GM21723 (cell line): Measurements from ENCODE around the gene TEP1.
"Not testable (repeated sequence)": the region's sequence is repeated elsewhere in the genome, so short reads cannot be mapped to it uniquely, and the experiment has no call there.

Experiments
- ATAC-seq: cut with Tn5 transposase; IDR thresholded peaks from one replicate; pipeline ENCODE4 v1.9.1; 2021; ENCODE audit warnings: mild to moderate bottlenecking, moderate library complexity; ENCODE audit not compliant: unreplicated experiment

TEP1 gene

DNA sequence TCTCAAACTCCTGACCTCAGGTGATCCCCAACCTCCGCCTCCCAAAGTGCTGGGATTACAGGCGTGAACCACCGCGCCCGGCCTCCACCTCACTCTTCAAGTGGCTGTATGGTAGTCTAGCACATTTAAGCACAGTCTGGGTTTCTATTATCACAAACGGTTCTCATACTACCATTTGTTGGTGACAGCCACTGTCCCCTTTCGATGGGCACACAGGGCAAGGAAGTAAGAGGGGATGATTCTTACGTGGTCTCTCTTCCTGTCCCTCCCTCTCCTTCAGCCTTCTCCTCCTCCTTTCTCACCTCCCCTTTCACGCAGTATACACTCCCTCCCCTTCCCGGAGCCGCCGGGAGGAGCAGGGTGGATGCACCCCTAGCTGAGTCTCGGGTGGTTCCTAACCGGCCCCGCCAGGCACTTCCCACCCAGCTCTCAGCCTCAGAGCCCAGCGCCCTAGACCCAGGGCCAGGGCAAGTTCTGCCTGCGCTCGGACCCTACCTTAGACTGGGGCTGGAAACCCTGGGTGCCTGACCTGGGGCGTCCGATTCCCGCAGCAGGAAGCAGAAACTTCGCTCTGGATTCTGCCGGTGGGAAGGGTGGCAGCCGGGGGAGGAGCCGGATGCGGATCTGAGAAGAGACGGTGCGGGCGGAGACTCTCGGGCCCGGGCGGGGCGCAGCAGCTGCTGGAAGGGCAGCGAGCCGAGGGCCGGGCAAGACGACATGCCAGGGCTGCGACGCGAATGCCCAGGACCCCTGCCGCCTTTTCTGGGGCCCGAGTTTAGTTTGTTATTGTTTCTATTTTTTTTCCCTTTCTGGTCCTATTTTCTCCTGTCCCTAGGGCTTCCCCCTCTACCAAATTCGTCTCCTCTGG, at the start of gene TEP1:
TSS of gene TEP1 (minus strand) at position 626 of the 868 bp plus-strand sequence. CDS start 5,062 bp downstream, outside the sequence.
- peak; percentile 79 for ATAC-seq

GRCh38 chr14:20461225-20462141, 48.2 kb upstream of the TEP1 start, which contains the start of gene PIP4P1:
TSS of gene PIP4P1 (minus strand) at chr14:20461434. CDS start at chr14:20461325, 109 bp downstream.
- peak; percentile 94 for ATAC-seq

DNA sequence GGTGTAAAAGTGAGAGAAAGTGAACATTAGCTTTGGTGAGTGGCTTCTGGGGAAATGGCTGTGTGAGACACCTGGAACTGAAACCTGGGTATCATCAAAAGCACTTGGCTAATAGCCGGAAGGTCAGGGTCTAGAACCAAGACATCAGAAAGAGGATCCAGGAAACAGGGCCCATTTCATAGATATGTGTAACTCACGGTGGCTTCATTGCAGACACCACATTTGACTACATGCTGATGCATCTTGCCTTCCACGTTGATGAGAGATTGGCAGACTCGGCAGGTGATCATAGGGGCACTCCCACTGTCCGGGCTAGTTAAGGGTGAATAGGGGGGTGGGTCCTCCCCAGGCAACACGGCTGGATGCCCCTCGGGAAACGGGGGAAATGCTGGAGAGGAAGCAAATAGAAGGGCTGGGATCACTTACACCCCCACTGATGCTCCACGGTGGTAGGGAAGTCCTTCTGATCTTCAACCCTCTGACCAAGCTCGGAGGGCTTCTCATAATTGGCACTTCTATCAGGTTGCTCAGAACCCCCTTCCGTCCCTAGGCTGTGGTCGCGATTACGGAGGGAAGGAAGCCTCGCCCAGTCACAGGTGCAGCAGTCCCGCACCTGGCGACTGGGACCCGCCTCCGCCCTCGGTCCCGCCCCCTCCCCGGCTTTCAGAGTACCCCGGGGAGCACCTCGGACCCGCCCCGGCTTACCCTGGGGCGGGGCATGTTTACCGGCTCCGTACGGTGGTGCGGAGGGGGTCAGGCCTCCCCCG, 47.3 kb upstream of the TEP1 start:
- peak; percentile 14 for ATAC-seq

GRCh38 chr14:20458031-20458789, 44.9 kb upstream of the TEP1 start:
- ATAC-seq, result no peak

DNA sequence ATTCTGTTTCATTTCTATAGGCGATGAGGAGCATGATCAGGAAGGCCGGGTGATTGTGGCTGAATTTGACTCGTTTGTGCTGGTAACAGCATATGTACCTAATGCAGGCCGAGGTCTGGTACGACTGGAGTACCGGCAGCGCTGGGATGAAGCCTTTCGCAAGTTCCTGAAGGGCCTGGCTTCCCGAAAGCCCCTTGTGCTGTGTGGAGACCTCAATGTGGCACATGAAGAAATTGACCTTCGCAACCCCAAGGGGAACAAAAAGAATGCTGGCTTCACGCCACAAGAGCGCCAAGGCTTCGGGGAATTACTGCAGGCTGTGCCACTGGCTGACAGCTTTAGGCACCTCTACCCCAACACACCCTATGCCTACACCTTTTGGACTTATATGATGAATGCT, 43.7 kb upstream of the TEP1 start:
- ATAC-seq, result no peak

DNA sequence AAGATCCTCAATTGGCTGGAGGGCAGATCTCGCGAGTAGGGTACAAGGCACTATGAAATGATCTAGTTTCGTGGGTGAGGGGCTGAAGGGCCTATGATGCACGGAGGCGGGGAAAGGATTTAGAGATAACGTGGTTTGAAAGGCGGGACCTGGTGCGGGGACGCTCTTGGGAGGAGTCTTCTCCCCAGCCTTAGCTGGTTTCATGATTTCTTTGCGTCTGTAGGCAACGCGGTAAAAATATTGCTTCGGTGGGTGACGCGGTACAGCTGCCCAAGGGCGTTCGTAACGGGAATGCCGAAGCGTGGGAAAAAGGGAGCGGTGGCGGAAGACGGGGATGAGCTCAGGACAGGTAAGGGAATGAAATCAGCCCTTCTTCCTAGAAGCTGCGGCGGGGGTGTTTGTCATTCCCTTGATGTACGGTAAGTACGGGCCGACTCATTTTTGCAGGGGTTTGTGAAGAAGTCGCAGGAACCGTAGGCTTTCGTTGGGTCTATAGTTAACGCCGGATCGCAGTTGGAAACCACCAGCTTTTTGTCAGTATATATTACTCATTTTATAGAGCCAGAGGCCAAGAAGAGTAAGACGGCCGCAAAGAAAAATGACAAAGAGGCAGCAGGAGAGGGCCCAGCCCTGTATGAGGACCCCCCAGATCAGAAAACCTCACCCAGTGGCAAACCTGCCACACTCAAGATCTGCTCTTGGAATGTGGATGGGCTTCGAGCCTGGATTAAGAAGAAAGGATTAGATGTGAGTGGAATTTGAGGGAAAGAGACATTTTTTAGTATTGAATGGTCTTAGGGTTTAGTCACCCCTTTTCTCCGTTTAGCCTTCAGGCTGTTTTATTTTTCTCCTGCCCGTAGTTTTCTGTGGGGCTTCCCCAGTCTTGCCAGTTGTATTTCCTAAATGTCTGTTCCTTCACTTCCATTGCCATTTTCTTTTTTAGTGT, 42.3 kb upstream of the TEP1 start:
- ATAC-seq, result peak; percentile 45

DNA sequence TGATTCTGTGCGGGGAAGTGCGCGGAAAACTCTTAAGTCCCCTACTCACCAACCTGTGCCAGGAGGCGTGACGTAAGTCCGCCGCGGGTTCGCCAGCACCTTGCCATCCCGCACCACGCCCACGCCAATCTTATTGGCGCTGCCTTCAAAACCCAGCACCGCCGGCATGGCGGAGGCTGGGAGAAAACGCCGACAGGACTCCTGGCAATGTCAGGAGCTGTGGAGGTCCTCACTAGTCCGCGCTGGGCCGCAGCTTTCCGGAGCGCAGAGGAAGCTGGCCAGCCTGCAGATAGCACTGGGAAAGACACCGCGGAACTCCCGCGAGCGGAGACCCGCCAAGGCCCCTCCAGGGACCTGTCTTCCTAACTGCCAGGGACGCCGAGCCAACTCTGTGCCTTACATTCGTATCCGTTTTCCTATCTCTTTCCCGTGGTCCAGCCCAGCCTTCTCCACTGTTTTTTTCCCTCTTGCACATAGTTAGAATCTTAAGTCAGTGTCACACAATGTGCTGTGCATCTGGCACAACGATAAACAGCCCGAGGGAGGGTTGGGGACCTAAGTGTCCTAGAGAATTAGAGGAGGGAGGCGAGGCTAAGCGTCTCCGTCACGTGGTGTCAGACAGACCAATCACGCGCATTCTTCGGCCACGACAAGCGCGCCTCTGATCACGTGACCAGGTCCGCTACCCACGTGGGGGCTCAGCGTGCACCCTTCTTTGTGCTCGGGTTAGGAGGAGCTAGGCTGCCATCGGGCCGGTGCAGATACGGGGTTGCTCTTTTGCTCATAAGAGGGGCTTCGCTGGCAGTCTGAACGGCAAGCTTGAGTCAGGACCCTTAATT, 41.4 kb upstream of the TEP1 start, which contains the start of the genes APEX1 and OSGEP:
TSS of gene APEX1 (plus strand) at position 711 of the 839 bp plus-strand sequence. CDS start 420 bp downstream, outside the sequence.
TSS of gene OSGEP (minus strand) at position 297 of the 839 bp plus-strand sequence. CDS start at position 168, 129 bp downstream.
- peak; percentile 88 for ATAC-seq

DNA sequence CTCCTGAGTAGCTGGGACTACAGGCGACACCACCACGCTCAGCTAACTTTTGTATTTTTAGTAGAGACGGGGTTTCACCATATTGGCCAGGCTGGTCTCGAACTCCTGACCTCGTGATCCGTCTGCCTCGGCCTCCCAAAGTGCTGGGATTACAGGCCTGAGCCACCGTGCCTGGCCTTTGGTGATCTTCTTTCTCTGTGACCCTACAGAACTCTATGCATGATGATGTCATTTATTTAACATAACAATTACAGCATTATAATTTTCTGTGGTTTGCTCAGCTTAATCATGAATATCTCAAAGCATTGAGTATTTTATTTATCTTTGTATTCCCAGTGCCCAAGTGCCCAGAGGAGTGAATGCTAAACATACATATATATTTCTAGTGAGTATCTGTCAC, 39.5 kb upstream of the TEP1 start:
- ATAC-seq, result not testable (repeated sequence)

DNA sequence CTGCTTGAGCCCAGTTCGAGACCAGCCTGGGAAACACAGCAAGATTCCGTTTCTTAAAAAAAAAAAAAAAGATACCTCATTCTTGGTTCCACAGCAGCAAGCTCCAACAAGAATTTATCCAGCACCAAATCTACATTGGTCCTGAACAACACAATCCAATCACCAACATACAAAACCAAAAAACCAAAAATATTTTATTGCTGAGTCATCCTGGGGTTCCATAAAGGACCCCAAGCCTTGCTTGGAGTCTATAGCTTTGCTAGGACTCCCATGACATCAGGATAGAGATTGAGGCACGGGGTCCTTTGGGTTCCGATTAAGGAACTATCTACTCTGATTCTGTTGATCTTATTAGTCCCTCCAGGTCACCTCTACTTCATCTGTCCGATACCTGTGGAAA, 33.6 kb upstream of the TEP1 start:
- no peak for ATAC-seq

- not testable (repeated sequence) for ATAC-seq
These were observed 30.3 kb upstream of the TEP1 start for GRCh38 chr14:20443650-20444049.

DNA sequence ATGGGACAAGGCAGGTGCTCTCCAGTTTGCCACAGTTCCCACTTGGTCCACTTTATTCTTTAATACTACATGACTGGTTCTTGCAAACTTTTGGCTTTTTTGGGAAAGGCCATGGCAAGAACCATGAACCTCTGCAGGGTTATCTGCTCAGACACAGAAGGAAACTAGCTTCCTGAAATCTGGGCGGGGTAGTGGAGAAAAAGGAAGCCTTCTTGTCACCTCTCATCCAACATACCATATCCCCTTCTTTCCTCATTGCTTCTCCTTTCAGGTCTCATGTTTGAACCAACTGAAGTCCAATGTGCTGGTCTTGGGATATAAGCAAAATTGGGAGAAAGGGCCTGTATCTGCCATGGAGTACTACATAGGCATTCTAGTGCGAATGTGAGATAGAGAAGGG, 28.2 kb upstream of the TEP1 start:
- no peak for ATAC-seq

DNA sequence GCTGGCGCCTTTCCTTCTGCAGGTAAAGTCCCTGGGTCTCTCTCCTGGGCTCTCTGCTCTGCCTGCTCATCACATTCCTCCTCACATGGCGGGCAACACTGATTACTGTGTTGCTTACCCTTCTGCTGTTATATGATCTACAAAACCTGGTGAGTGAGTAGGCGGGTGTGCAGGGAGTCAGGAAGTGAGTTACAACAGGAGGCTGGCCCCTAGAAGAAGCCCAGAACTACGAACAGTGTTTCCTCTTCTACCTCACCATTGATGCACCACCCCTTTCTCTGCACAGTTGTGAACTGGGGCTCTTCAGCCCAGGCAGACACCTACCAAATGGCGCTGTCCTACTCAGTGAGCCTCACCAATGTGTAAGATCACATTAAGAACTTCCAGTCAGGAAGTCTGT, 27.6 kb upstream of the TEP1 start:
- peak; percentile 89 for ATAC-seq

DNA sequence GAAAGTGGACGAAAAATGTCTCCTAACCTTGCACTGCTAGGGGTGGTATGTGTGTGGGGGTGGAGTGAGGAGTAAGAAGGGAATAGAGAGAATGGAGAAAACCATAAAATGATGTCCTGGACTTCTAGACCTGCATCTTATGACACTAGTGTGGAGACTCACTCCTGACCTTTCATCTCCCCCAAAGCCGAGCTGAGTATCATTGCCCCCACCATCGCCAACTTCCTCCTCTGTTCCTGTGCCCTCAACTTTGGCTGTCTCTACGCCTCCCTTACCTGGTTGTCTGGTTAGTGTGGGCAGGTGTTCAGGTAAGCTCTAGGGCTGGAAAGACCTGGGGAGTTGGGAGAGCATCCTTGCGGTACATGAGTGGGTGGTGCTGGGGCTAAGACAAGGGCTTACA, 27.2 kb upstream of the TEP1 start:
- no peak for ATAC-seq

DNA sequence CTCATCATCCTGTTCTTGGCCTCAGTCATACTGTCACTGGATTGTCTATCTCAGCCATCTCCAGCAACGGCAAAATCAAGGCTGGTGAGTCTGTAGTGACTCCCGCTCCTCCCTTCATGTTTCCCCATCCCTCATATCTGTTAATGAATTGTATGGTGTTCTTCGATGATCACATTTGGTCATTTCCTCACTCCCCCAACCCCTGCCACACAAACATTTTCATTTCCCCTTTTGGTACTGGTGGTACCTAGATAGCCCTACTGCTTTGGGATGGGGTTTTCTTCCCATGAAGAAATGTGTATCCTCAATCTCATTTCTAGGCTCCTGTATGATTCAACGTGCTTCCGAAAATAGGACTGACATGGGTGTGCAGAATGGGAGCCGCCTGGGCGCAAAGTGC, 25.4 kb upstream of the TEP1 start:
- ATAC-seq, result no peak

DNA sequence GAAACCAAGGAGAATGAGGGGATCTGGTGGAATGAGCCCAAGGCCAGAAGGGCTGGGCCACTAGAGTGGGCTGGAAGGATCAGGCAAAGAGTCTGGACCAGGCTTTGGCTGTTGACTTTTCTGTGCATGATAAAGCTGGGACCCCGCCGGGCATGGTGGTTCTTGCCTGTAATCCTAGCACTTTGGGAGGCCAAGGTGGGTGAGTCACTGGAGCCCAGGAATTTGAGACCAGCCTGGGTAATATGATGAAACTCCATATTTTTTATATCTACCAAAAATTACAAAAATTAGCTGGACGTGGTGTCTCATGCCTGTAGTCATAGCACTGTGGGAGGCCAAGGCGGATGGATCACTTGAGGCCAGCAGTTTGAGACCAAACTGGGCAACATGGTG, 23.1 kb upstream of the TEP1 start:
- ATAC-seq, result no peak

DNA sequence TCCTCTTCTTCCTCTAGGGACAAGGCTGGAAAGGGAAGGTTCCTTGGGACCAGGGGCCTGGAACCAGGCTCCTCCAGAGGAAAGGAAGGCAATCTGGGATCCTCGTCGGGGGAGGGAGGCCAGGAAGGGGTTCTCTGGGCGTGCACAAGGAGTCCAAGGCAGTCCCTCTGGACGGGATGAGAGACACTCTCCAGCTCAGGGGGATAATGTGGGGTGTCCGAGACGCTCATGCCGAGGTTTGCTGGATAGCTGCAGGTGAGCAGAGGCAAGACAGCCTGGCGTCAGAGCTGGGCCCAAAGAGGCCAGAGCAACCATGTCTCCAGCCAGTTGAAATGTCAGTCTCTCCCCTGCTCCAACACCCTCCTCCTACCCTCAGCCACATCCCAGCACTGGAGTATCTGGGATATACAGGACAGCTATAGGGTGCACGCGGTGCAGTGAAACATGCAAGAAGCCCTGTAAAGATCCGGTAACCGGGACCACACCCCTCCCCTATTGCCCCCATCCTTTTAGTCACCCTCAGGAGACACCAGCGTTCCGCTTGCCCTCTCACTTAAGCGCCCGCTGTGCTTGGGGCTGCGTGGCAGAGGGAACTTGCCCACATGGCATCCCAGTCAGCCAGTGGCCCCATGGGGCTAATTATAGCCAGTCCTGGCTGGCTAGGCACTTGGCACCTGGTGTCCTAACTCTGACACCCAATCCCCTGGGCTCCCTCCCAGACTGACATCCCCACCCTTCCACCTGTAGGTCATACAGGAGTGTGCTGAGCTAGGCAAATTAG, 22.5 kb upstream of the TEP1 start, which contains the start of gene KLHL33:
TSS of gene KLHL33 (minus strand) at position 585 of the 781 bp plus-strand sequence. CDS start at position 230, 355 bp downstream.
- ATAC-seq, result no peak
